ENCODE results near the gene VWC2. TPM values are rescaled to one million over a fixed set of nuclear protein-coding genes. Genes with fewer than 3 reads are reported as not detected.

VWC2 gene
- 4.4 TPM for total RNA-seq

GRCh38 chr7:49773218-49773935 lies at the start of gene VWC2:
TSS of gene VWC2 (plus strand) at chr7:49773638. CDS start at chr7:49775436, 1,798 bp downstream.

